SK-N-MC (cell line): Measurements from ENCODE around the gene LYRM7.

ENCODE experiments used
- DNase-seq: peaks from one replicate; pipeline ENCODE4 v3.0.0-alpha.2; 2011; ENCODE audit warnings: low read depth, low spot score
- H3K27ac ChIP-seq: fragments of 200-600 bp; sonication (generic); 2 replicates; pipeline ENCODE4 v1.5.1; 2016; ENCODE audit warnings: mixed run types
- H3K36me3 ChIP-seq: fragments of 200-600 bp; sonication (generic); 2 replicates; pipeline ENCODE4 v1.6.1; 2017; ENCODE audit warnings: antibody characterized with exemption, low read length, mixed read lengths; ENCODE audit not compliant: insufficient read depth
- H3K4me3 ChIP-seq: fragments of 200-600 bp; sonication (generic); 2 replicates; pipeline ENCODE4 v1.5.1; 2016
- H3K9ac ChIP-seq: fragments of 200-600 bp; sonication (generic); 2 replicates; pipeline ENCODE4 v1.8.0; 2017; ENCODE audit warnings: mixed run types, mixed read lengths; ENCODE audit not compliant: insufficient read length
- H3K9me3 ChIP-seq: fragments of 200-600 bp; sonication (generic); 2 replicates; pipeline ENCODE4 v1.6.1; 2017; ENCODE audit warnings: low read depth, mild to moderate bottlenecking, antibody characterized with exemption, low read length, moderate library complexity, mixed read lengths
- EZH2 ChIP-seq: fragments of 200-600 bp; sonication (generic); IDR thresholded peaks from one replicate; pipeline ENCODE4 v1.6.1; 2017; ENCODE audit warnings: antibody characterized with exemption
- FOXP2 ChIP-seq: optimal IDR thresholded peaks from 2 replicates; pipeline ENCODE3; 2011; ENCODE audit warnings: mild to moderate bottlenecking, moderate library complexity; ENCODE audit not compliant: insufficient read depth; ENCODE audit errors: extremely low read length, control extremely low read depth
- POLR2AphosphoS5 ChIP-seq: IDR thresholded peaks from 2 replicates; pipeline ENCODE4 v1.6.1; 2012; ENCODE audit warnings: mild to moderate bottlenecking, low read depth, low read length, borderline replicate concordance

Gene LYRM7

GRCh38 chr5:131221008-131221703 lies 50.4 kb downstream of the LYRM7 start:
- no peak for TF ChIP-seq FOXP2
- no peak for TF ChIP-seq POLR2AphosphoS5
- TF ChIP-seq EZH2: no peak
- no peaks in the 10 kb centered on the region for H3K9me3 ChIP-seq
- no peak overlapping the region for H3K27ac ChIP-seq
- H3K4me3 ChIP-seq: no peak overlapping the region
- no peak overlapping the region for H3K9ac ChIP-seq
- DNase-seq: no peak
- no peaks in the 10 kb centered on the region for H3K36me3 ChIP-seq

- no peak for DNase-seq
- Histone ChIP-seq H3K4me3 (no peak overlapping the region), H3K9me3 (no peaks in the 10 kb centered on the region), H3K36me3 (no peaks in the 10 kb centered on the region), H3K9ac (no peak overlapping the region), H3K27ac (no peak overlapping the region)
- no peak for TF ChIP-seq POLR2AphosphoS5
- TF ChIP-seq EZH2: no peak
- no peak for TF ChIP-seq FOXP2
These were observed 51.1 kb downstream of the LYRM7 start for GRCh38 chr5:131221888-131222287.

DNA sequence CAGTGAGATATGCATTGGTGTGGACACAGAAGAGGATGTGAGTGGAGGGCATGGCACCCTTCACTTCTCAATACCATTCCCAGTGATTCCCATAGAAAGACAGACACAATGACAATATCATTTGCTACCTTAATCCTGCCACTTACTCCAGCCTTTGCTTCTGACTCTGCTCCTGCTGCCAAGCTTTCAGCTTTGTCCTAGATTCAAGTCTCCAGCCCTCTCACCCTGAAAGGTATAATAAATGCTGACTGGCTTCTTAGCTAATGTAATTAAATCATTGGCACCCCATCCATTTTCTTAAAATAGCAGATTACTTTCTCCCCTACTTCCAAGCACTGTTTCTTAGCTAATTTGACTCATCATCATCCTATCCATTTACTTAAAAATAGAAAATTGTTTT lies 52.0 kb downstream of the LYRM7 start:
- H3K9ac ChIP-seq: no peak overlapping the region
- H3K4me3 ChIP-seq: no peak overlapping the region
- H3K36me3 ChIP-seq: no peaks in the 10 kb centered on the region
- DNase-seq: no peak
- H3K27ac ChIP-seq: no peak overlapping the region
- no peaks in the 10 kb centered on the region for H3K9me3 ChIP-seq
- TF ChIP-seq FOXP2 (no peak), EZH2 (no peak), POLR2AphosphoS5 (no peak)

- DNase-seq: no peak
- Histone ChIP-seq H3K9me3 (no peaks in the 10 kb centered on the region), H3K9ac (no peak overlapping the region), H3K27ac (no peak overlapping the region), H3K4me3 (no peak overlapping the region), H3K36me3 (no peaks in the 10 kb centered on the region)
- TF ChIP-seq EZH2 (no peak), FOXP2 (no peak), POLR2AphosphoS5 (no peak)
These were observed 53.1 kb downstream of the LYRM7 start for GRCh38 chr5:131223751-131224386.

- Histone ChIP-seq H3K9me3 (no peaks in the 10 kb centered on the region), H3K27ac (no peak overlapping the region), H3K36me3 (no peaks in the 10 kb centered on the region), H3K4me3 (no peak overlapping the region), H3K9ac (no peak overlapping the region)
- no peak for DNase-seq
- TF ChIP-seq POLR2AphosphoS5: no peak
- no peak for TF ChIP-seq FOXP2
- no peak for TF ChIP-seq EZH2
These were observed 53.9 kb downstream of the LYRM7 start for GRCh38 chr5:131224387-131225201.

DNA sequence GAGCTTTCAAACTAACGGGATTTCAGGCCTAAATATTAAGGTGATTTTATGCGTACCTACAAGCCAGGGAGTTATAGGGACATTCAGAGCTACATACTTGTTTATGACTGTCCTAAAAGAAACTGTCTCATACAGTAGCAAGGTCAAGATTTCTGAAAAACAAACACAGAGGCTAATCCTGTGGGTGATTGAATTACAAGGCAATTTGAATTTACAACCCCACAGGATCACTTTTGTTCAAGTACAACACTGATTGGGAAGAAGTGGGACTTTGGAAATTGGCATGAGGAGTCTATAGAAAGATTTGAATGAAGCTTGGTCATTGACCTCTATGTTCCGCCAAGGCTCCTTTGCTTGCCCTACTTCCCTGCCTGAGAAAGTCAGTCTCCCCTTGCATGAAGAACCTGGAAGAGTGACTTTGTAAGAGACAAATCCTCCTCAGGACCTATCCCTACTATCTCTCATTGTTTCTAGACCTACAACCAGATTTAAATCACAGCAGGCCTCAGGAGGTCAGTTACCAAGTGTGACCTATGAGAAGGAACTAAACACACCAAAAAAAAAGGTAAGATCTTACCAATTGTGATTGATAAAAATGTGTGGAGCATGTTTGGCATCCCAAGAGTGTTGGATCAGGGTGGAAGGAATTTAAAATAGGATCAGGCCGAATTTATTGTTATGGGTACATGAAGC lies 54.7 kb downstream of the LYRM7 start:
- Histone ChIP-seq H3K36me3 (no peaks in the 10 kb centered on the region), H3K9me3 (no peaks in the 10 kb centered on the region), H3K27ac (no peak overlapping the region), H3K9ac (no peak overlapping the region), H3K4me3 (no peak overlapping the region)
- TF ChIP-seq POLR2AphosphoS5 (no peak), EZH2 (no peak), FOXP2 (no peak)
- DNase-seq: no peak

- no peak overlapping the region for H3K4me3 ChIP-seq
- H3K27ac ChIP-seq: no peak overlapping the region
- H3K9ac ChIP-seq: no peak overlapping the region
- no peak for DNase-seq
- TF ChIP-seq EZH2 (no peak), POLR2AphosphoS5 (no peak), FOXP2 (no peak)
- H3K36me3 ChIP-seq: no peaks in the 10 kb centered on the region
- no peaks in the 10 kb centered on the region for H3K9me3 ChIP-seq
These were observed 56.2 kb downstream of the LYRM7 start for GRCh38 chr5:131226899-131227298.

GRCh38 chr5:131228646-131229045 lies 57.9 kb downstream of the LYRM7 start:
- no peak overlapping the region for H3K9ac ChIP-seq
- H3K4me3 ChIP-seq: no peak overlapping the region
- no peak for DNase-seq
- peak overlapping the region; percentile 1; the same call in 1 of the 2 replicates for H3K27ac ChIP-seq
- TF ChIP-seq FOXP2: no peak
- TF ChIP-seq POLR2AphosphoS5: no peak
- TF ChIP-seq EZH2: no peak
- no peaks in the 10 kb centered on the region for H3K9me3 ChIP-seq
- H3K36me3 ChIP-seq: no peaks in the 10 kb centered on the region
